PC-3 (cell line): ENCODE results near the gene SPATC1L.

Source experiments
- EZH2 ChIP-seq: fragments of 300-600 bp; sonication (generic); IDR thresholded peaks from one replicate; pipeline ENCODE4 v1.6.1; 2017; ENCODE audit warnings: antibody characterized with exemption, mild to moderate bottlenecking, low read length; ENCODE audit not compliant: unreplicated experiment
- TF ChIP-seq, protein P1 (sequence below): fragments of 300-600 bp; sonication (generic); conservative IDR thresholded peaks from 2 replicates; pipeline ENCODE4 v1.5.1; 2017; ENCODE audit warnings: antibody characterized with exemption, low read depth, mild to moderate bottlenecking, low read length

GRCh38 chr21:46211786-46212720 lies 27.8 kb upstream of the SPATC1L start:
- no peak for TF ChIP-seq EZH2
- TF ChIP-seq, protein P1, sequence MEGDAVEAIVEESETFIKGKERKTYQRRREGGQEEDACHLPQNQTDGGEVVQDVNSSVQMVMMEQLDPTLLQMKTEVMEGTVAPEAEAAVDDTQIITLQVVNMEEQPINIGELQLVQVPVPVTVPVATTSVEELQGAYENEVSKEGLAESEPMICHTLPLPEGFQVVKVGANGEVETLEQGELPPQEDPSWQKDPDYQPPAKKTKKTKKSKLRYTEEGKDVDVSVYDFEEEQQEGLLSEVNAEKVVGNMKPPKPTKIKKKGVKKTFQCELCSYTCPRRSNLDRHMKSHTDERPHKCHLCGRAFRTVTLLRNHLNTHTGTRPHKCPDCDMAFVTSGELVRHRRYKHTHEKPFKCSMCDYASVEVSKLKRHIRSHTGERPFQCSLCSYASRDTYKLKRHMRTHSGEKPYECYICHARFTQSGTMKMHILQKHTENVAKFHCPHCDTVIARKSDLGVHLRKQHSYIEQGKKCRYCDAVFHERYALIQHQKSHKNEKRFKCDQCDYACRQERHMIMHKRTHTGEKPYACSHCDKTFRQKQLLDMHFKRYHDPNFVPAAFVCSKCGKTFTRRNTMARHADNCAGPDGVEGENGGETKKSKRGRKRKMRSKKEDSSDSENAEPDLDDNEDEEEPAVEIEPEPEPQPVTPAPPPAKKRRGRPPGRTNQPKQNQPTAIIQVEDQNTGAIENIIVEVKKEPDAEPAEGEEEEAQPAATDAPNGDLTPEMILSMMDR = no peak
